ENCODE results near the gene MYBPC1.
"Not testable (repeated sequence)": the region's sequence is repeated elsewhere in the genome, so short reads cannot be mapped to it uniquely, and the experiment has no call there.

Gene MYBPC1

GRCh38 chr12:101660662-101661061 lies 65.9 kb downstream of the MYBPC1 start:
- not testable (repeated sequence) for DNase-seq

- DNase-seq = no peak
These were observed 68.5 kb downstream of the MYBPC1 start for GRCh38 chr12:101663298-101663697.

DNA sequence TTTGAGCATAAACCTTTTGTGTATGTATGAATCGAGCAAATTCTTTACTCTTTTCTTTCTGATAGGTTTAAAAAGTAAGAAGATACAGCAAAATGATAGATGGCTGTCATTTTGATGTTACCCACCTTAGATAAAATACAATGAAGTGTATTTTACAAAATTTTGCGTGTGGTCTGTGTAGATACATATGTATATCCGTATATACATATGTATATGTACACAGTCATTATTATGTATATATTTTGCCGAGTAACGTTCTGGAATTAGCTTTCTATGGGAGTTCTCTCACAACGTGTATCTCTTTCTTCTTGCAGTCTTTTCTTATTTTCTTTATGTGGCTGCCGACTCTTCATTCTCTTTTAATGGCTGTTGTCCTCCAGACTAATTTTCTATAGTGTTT lies 70.2 kb downstream of the MYBPC1 start:
- no peak for DNase-seq

DNA sequence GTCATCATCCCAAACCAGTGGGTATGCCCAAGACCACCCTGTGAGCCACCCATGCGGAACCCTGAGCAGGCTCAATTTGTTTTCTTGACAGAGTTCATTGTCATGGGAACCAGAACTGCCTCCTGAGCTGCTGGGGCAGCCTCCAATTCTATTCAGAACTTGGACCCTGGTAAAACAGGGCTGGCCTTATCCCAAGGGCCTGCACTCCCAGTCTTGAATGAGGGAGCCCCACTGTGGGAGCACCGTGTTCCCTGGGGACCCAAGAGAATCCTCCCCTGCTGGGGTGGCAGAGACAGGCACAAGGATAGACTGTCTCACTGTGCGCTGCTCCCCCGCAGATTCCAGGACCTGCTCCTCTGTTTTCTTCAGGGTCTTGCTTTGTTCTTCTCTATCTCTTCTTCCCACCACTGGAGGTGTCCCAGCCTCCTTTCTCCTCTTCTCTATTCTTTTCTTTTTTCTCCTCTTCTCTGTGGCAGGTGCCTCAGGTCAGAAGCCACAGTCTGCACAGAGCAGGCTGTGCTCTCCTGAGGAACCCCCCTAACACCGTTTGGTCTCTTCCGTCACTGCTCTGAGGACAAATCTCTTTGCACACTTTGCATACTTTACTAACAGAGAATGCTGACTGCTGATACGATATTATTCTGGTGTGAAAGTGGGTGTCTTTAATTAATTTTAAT lies 71.4 kb downstream of the MYBPC1 start:
- DNase-seq = no peak

GRCh38 chr12:101667591-101667990 lies 72.8 kb downstream of the MYBPC1 start:
- no peak for DNase-seq

- no peak for DNase-seq
These were observed 75.4 kb downstream of the MYBPC1 start for GRCh38 chr12:101670007-101670671.

DNA sequence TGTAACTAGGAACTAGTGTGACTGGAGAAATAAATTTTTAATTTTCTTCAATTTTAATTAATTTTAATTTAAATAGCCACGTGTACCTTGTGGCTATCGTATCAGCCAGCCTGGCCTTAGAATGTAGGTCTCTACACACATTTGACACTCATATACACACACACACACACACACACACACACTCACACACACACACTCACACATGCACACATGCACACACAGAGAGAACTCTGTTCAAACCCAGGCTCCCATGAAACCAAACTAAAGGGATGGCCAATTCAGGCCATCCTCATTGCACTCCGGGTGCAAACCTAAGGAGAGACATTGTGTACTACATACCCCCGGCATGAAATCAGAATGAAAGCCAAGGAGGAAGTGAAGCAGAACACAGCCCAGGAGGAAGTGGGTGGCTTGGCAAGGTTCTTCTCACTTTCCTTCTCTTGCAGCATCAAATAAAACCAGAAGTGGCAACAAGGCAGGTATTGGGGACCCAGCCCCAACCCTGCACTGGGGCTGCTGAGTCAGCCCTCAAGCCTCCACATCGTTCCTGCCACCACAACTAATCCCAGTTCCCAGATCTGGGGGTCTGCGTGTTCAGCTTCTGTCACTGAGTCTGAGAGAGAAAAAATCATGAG lies 76.5 kb downstream of the MYBPC1 start:
- no peak for DNase-seq

DNA sequence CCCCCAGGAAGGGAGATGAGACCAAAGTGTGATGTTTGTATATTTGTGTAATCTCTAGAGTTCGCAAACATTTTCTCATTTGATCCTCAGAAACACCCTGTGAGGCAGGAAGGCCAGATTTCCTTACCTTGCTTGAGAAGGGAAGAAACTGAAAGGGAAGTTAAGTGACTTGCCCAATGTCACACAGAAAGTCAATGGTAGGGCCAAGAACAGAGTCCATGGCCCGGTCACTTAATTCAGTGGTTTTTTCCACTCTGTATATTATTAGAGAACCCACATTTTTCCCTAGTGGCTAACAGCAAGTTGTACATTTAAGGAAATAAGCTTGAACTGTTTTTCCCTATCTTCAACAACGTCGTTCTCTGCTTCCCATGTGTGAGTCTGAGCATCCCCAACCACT lies 77.1 kb downstream of the MYBPC1 start:
- no peak for DNase-seq

GRCh38 chr12:101675555-101675954 lies 80.8 kb downstream of the MYBPC1 start:
- DNase-seq = no peak

DNA sequence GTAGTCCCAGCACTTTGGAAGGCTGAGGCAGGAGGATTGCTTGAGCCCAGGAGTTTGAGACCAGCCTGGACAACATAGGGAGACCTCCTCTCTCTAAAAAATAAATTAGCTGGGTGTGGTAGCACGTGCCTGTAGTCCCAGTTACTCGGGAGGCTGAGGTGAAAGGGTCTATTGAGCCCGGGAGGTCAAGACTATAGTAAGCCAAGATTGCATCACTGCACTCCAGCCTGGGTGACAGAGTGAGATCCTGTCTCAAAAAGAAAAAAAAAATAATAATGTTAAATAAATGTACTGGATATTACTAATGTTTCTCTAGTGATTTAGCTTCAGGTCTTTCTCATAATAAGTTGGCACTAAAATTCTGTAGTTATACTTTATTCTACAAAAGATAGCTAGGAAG lies 81.7 kb downstream of the MYBPC1 start:
- DNase-seq = not testable (repeated sequence)

DNA sequence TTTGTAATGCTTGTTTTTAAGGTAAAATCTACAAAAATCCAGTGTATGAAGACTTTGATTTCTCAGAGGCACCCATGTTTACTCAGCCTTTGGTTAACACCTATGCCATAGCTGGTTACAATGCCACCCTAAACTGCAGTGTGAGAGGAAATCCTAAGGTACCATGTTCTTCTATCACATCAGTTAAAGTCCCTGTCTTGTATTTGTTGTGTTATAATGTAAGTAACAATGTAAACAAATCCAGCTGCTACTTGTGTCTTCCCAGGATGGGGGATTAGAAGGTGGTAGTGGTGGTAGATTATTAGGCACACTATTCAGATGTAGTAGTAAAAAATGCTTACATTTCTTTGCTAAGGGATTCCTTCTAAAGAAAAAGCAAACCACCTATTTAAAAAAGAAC lies 83.3 kb downstream of the MYBPC1 start:
- no peak for DNase-seq

- DNase-seq = no peak
These were observed 85.5 kb downstream of the MYBPC1 start for GRCh38 chr12:101680240-101680639.

DNA sequence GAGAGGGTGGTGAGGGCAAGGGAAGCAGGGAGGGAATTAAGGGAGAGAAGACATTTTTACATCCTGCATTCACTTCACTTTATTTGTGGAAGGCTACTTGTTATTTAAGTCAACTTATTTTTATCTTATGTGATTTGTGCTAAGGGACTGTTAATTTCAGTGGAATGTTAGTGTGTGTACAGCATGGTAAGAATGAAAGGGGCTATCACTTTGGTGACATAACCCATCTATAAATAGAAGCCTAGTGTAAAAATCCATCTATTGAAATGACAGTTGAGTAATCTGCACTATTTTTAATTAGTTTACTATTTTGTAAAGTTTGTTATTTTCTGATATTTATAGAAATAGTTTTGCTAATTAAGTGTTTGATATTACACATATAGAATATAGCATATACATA lies 85.9 kb downstream of the MYBPC1 start:
- no peak for DNase-seq

DNA sequence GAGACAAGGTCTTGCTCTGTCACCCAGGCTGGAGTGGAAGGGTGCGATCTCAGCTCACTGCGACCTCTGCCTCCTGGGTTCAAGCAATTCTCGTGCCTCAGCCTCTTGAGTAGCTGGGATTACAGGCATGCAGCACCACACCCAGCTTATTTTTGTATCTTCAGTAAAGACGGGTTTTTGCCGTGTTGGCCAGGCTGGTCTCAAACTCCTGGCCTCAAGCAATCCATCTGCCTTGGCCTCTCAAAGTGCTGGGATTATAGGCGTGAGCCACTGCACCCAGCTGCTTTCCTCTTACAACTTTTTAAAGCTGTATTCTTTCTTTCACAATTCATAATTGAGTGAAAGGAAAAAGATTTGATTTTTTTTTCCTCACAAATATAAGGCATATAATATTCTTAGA lies 86.9 kb downstream of the MYBPC1 start:
- not testable (repeated sequence) for DNase-seq

DNA sequence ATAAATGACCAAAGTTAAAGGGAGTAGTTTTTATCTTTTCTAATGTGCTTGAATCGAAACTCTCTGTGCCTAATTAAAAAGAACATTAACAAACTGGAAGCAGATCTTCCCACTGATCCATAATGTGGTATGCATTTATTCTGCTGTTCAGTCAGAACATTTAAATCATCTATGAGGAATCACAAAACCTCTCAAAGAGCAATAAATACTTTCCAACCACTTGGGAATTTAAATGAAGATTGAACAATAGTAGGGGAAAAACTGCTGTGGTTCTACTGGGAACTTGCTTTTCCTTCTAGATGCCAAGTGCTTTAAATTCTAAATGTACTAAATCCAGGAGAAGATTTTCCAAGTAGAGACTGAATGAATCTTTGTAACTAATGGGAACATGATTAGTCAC lies 90.3 kb downstream of the MYBPC1 start:
- peak; percentile 57 for DNase-seq

- no peak for DNase-seq
These were observed 91.4 kb downstream of the MYBPC1 start for GRCh38 chr12:101686176-101686575.

DNA sequence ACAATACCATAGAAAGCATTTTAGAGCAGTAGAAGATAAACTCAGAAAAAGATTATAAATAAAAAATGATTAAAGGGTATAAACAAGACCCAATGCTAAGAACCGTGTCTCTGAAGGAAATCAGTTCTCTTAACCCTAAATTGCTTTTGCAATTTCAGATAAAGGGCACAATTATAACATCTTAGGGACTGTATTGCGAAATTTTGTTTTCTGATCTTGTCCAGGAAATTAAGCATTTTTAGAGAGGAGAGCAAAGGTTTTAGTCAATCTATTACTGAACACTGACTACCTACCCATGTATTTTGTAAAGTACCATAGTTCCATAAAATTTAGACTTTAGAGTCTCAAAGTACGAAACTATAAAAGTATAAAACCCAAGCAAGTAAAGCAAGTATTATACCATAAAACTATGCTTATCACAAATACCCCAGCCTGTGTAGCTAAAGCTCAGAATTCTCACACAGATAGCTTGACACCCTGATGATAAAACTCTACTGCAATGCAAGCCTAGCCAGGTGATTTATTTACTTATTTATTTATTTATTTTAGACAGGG lies 95.8 kb downstream of the MYBPC1 start:
- DNase-seq = no peak

DNA sequence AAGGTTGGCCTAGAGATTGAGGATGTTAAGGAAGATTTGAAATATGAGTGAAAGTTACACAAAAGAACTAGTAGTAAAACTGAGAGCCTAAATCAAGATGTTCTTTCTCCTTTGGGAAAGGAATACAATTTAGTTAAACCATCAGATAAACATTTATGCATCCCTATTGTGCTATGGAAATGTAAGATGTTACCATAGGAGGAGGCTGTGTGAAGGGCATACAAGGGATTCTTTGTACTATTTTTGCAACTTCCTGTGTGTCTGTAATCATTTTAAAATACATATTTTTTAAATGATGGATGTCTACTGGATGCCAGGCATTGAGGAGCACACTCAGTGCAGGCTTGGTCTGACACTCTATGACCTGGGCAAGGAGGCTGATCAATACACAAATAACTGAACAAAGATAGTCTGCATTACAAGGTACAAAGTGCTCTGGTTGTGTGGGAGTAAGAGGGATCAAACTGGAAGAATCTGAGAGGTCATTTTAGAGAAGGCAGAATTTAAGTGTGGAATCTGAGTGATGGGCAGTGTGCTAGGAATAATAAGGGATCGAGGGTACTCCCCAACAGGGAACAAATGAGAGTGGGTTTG lies 96.8 kb downstream of the MYBPC1 start:
- no peak for DNase-seq

- no peak for DNase-seq
These were observed 99.6 kb downstream of the MYBPC1 start for GRCh38 chr12:101694297-101694848.

- DNase-seq = no peak
These were observed 100.2 kb downstream of the MYBPC1 start for GRCh38 chr12:101694986-101695385.

DNA sequence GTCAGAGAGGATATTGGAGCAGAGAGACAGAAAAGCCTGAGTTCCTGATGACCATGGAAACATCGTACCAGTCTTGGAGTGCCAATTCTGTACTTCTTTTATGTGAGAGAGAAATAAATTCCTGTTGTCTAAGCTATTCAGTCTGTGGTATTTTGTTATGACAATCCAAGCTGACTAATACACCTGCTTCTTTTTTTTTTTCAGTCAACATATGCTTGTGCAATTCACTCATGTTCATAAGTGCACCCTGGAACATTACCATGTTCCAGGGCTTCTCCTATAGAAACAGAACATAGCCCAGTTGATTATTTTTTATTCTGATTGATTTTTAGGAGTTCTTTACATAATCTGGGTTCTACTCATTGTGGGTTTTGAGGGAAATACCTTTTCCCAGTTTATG lies 100.9 kb downstream of the MYBPC1 start:
- no peak for DNase-seq

- no peak for DNase-seq
These were observed 101.8 kb downstream of the MYBPC1 start for GRCh38 chr12:101696251-101697196.

Measured in DMS79 (cell line).